SJCRH30 (cell line): ENCODE measurements around the gene MMS19. TPM values are rescaled to one million over a fixed set of nuclear protein-coding genes. Genes with fewer than 3 reads are reported as not detected.
"Not testable (repeated sequence)": the region's sequence is repeated elsewhere in the genome, so short reads cannot be mapped to it uniquely, and the experiment has no call there.

Experiments
- DNase-seq, 2 experiments: peaks; one replicate each; pipeline ENCODE4 v3.0.0-alpha.2; 2015 to 2020
- H3K27ac ChIP-seq: fragments of 250-450 bp; sonication (Bioruptor Pico); 2 replicates; pipeline ENCODE4 v1.5.1; 2020; ENCODE audit warnings: mild to moderate bottlenecking, moderate library complexity
- H3K27me3 ChIP-seq: fragments of 250-450 bp; sonication (Bioruptor Pico); 2 replicates; pipeline ENCODE4 v1.5.1; 2020; ENCODE audit warnings: mild to moderate bottlenecking, moderate library complexity
- H3K36me3 ChIP-seq: fragments of 250-450 bp; sonication (Bioruptor Pico); 2 replicates; pipeline ENCODE4 v1.5.1; 2020; ENCODE audit warnings: mild to moderate bottlenecking, moderate library complexity
- H3K4me1 ChIP-seq: fragments of 250-450 bp; sonication (Bioruptor Pico); 2 replicates; pipeline ENCODE4 v1.5.1; 2020; ENCODE audit warnings: mild to moderate bottlenecking, moderate library complexity
- H3K4me3 ChIP-seq: fragments of 250-450 bp; sonication (Bioruptor Pico); 2 replicates; pipeline ENCODE4 v1.5.1; 2020; ENCODE audit warnings: mild to moderate bottlenecking, moderate library complexity
- H3K9me3 ChIP-seq: fragments of 250-450 bp; sonication (Bioruptor Pico); replicated peaks from 2 replicates; pipeline ENCODE4 v1.5.1; 2020; ENCODE audit warnings: mild to moderate bottlenecking, moderate library complexity
- total RNA-seq: library from RNA; depleted of rRNA; stranded (reverse); fragments of >200 nt; shearing (Covaris generic); gene quantifications from 2 replicates; pipeline ENCODE4 v1.2.3, GENCODE V29; 2014

Gene MMS19
- total RNA-seq, 1 experiment from 2014 or later: 83.7 TPM

GRCh38 chr10:97534746-97535367 lies 36.6 kb upstream of the MMS19 start:
- no peak overlapping the region for H3K27ac ChIP-seq
- no peak overlapping the region for H3K4me3 ChIP-seq
- peaks cover 7% of the 10 kb centered on the region for H3K4me1 ChIP-seq
- H3K27me3 ChIP-seq: no peaks in the 10 kb centered on the region
- DNase-seq: peak; percentile 30 to 50
- no peaks in the 10 kb centered on the region for H3K9me3 ChIP-seq
- no peaks in the 10 kb centered on the region for H3K36me3 ChIP-seq

- Histone ChIP-seq H3K27me3 (no peaks in the 10 kb centered on the region), H3K9me3 (no peaks in the 10 kb centered on the region), H3K4me1 (peaks cover 7% of the 10 kb centered on the region), H3K4me3 (no peak overlapping the region), H3K36me3 (no peaks in the 10 kb centered on the region), H3K27ac (peak overlapping the region; percentile 12)
- DNase-seq: no peak
Measured at GRCh38 chr10:97533888-97534287, 35.7 kb upstream of the MMS19 start.

- no peaks in the 10 kb centered on the region for H3K27me3 ChIP-seq
- no peaks in the 10 kb centered on the region for H3K9me3 ChIP-seq
- peak overlapping the region; percentile 12 for H3K27ac ChIP-seq
- peak; percentile 91 to 93 for DNase-seq
- H3K4me3 ChIP-seq: no peak overlapping the region
- no peaks in the 10 kb centered on the region for H3K36me3 ChIP-seq
- H3K4me1 ChIP-seq: peaks cover 7% of the 10 kb centered on the region
Measured at GRCh38 chr10:97532935-97533671, 34.9 kb upstream of the MMS19 start.

DNA sequence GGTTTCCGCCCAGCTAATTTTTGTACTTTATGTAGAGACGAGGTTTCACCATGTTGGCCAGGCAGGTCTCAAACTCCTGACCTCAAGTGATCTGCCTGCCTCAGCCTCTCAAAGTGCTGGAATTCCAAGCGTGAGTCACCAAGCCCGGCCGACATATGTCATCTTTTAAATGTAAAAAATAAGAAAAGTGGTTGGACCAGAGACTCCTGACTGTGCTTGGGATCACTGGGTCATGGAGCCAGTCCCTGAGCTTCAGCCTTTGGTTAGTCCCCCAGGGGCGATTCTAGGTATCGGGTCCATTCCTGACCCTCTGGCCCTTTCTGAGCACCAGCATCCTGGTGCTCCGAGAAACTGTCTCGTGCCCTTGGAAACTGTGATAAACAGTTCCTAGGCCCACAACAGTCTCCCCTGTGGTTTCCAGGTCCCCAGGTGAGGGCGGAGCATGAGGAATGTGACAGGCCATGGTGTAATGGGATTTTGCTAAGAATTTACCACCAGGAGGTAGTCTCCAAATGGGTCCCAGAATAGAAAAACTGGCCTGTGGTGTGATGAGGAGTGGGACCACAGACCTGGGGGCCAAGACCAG lies 33.3 kb upstream of the MMS19 start:
- Histone ChIP-seq H3K9me3 (no peaks in the 10 kb centered on the region), H3K27ac (no peak overlapping the region), H3K4me1 (peaks cover 7% of the 10 kb centered on the region), H3K27me3 (no peaks in the 10 kb centered on the region), H3K4me3 (no peak overlapping the region), H3K36me3 (no peaks in the 10 kb centered on the region)
- no peak for DNase-seq

DNA sequence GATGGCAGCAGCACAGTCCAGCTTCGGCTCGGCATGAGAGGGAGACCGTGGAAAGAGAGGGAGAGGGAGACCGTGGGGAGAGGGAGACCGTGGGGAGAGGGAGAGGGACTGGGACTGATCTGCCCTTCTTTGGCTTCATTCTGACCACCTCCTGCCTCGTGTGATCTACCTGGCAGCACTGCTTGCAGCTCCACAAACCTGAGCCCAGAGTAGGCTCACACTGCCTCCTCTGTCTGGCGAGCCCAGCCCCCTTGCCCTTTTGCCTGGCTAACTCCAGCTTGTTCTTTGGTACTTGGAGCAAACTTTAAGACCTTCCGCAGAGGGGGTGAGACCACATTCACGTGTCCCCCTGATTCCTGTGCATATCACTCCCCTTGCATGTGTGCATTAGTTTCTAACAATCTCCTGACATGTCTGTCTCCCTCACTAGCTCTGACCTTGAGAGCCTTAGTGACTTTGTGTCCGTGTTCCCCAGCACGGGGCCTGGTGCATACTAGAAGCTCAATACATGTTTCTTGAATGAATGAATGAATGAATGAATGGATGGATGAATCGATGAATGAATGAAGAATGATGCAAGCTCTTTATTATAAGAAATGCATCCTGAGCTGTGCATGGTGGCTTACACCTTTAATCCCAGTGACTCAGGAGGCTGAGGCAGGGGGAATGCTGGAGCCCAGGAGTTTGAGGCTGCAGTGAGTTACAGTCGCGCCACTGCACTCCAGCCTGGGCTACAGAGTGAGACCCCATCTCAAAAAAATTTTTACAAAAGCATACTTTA lies 31.7 kb upstream of the MMS19 start:
- no peak for DNase-seq
- Histone ChIP-seq H3K36me3 (no peaks in the 10 kb centered on the region), H3K9me3 (no peaks in the 10 kb centered on the region)

GRCh38 chr10:97528876-97529275 lies 30.7 kb upstream of the MMS19 start:
- H3K4me3 ChIP-seq: not testable (repeated sequence)

More for the DNA sequence above, 31.7 kb upstream of the MMS19 start:
- Histone ChIP-seq H3K27ac (no peak overlapping the region), H3K4me1 (peaks cover 7% of the 10 kb centered on the region), H3K27me3 (no peaks in the 10 kb centered on the region), H3K4me3 (no peak overlapping the region)

DNA sequence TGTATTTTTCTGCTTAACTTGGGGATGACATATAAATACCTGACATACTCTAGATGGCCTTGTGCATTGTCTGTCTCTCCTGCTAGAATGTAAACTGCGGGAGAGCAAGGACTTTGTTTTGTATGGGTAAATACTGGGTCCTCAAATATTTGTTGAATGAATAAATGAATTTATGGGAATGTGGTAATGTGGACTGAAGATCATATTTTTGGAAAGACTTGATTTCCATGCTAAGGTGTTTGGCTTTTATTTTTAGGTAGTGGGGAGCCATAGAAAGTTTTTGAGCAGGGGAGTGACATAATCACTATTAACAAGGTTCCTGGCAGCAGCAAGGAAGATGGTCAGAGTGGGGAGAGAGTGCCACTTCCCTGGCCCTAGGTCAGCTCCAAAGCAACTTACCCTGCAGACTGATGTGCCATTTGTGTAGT lies 27.5 kb upstream of the MMS19 start:
- Histone ChIP-seq H3K36me3 (no peaks in the 10 kb centered on the region), H3K27ac (no peak overlapping the region), H3K4me3 (no peak overlapping the region), H3K9me3 (no peaks in the 10 kb centered on the region), H3K4me1 (no peaks in the 10 kb centered on the region), H3K27me3 (no peaks in the 10 kb centered on the region)
- DNase-seq: no peak

More at GRCh38 chr10:97528876-97529275, 30.7 kb upstream of the MMS19 start:
- H3K27me3 ChIP-seq, H3K4me1 ChIP-seq, DNase-seq, H3K36me3 ChIP-seq, H3K9me3 ChIP-seq, H3K27ac ChIP-seq: not testable (repeated sequence)

DNA sequence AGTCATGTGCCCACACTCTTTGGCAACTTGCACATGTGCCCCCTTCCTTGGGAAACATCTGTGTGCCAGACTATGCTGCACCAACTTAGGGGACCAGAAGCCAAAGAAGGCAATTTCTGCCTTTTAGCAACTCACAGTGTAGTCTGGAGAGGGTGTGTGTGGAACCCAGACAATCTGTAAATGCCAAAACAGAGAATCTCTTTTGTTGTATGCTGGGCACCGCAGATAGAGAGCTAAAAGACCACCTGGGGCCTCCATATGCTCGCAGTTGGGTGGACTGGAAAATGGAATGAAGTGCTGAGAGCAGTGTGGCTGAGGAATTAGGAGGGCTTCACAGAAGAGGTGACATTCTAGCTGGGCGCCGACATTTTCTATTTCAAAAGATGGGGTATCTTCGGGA lies 26.9 kb upstream of the MMS19 start:
- no peaks in the 10 kb centered on the region for H3K9me3 ChIP-seq
- H3K36me3 ChIP-seq: no peaks in the 10 kb centered on the region
- H3K4me3 ChIP-seq: no peak overlapping the region
- no peak overlapping the region for H3K27ac ChIP-seq
- peaks cover 1% of the 10 kb centered on the region; the same call in 1 of the 2 replicates for H3K4me1 ChIP-seq
- no peaks in the 10 kb centered on the region for H3K27me3 ChIP-seq
- no peak for DNase-seq

GRCh38 chr10:97522937-97523336 lies 24.7 kb upstream of the MMS19 start:
- no peaks in the 10 kb centered on the region for H3K36me3 ChIP-seq
- no peak overlapping the region for H3K27ac ChIP-seq
- H3K9me3 ChIP-seq: no peaks in the 10 kb centered on the region
- H3K4me3 ChIP-seq: no peak overlapping the region
- no peak for DNase-seq
- H3K4me1 ChIP-seq: peaks cover 20% of the 10 kb centered on the region
- no peaks in the 10 kb centered on the region for H3K27me3 ChIP-seq

DNA sequence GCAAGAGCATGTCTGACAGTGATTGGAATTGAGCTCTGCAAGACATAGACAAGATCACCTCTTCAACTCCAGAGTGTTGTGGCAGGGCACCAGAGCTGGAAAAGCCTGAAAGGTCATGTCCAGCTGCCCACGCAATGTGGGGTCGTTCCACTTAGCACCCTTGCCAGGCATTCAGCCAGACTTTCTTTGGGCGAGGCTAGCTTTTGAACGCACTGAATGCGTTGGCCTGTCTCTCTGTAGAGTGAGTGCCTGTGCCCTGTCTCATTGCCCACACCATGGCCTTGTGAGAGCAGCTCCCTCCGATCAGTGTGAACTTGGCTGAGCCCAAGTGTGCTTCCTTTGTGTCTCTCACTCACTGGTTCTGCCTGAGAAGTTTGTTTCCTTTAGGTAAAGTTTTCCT lies 23.8 kb upstream of the MMS19 start:
- no peak for DNase-seq
- Histone ChIP-seq H3K27ac (no peak overlapping the region), H3K36me3 (no peaks in the 10 kb centered on the region), H3K27me3 (no peaks in the 10 kb centered on the region), H3K9me3 (no peaks in the 10 kb centered on the region), H3K4me1 (peaks cover 29% of the 10 kb centered on the region), H3K4me3 (no peak overlapping the region)

GRCh38 chr10:97520978-97521761 lies 22.9 kb upstream of the MMS19 start:
- Histone ChIP-seq H3K27me3 (no peaks in the 10 kb centered on the region), H3K9me3 (no peaks in the 10 kb centered on the region), H3K4me1 (peaks cover 29% of the 10 kb centered on the region), H3K4me3 (no peak overlapping the region), H3K27ac (no peak overlapping the region), H3K36me3 (no peaks in the 10 kb centered on the region)
- no peak for DNase-seq

DNA sequence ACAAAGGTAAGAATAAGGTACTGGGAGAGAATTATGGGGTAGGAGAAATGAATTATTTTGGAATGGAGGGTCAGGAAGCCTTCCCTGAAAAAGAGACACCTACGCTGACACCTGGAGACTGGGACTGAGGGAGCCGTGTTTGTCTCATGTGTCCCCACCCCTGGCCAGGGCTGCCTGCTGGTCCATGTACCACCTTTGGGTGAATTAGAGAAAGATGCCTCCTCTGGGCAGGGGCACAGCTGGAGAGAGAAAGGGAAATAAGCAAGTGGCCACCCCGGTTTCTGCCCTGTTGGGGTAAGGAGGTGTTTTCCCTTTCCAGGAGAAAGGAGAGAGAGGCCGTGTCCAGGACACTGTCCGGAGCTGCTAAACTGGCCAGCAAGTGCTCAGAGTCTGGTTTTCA lies 22.3 kb upstream of the MMS19 start:
- no peak for DNase-seq
- H3K27me3 ChIP-seq: no peaks in the 10 kb centered on the region
- H3K36me3 ChIP-seq: no peaks in the 10 kb centered on the region
- peaks cover 29% of the 10 kb centered on the region for H3K4me1 ChIP-seq
- H3K27ac ChIP-seq: no peak overlapping the region
- H3K4me3 ChIP-seq: no peak overlapping the region
- no peaks in the 10 kb centered on the region for H3K9me3 ChIP-seq

DNA sequence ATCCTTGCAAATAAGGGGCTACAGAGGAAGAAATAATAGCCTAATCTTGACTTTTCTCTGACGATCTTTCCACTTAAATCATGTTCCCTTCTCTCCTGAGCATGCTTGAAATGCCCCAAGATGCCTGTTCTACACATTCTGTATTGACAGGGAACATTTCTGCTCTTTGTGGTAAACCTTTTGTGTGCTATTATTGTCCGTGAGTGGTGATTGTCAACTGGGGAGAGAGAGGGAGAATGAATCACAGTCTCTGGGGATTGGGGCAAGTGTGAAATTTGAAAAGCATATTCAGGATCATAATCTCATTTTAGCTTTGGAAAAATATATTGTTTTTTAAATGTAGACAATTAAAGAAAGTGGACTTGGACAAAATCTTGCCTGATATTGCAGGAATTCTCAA lies 21.1 kb upstream of the MMS19 start:
- Histone ChIP-seq H3K36me3 (no peaks in the 10 kb centered on the region), H3K4me3 (no peak overlapping the region), H3K4me1 (peaks cover 29% of the 10 kb centered on the region), H3K27ac (peak overlapping the region; percentile 86), H3K9me3 (no peaks in the 10 kb centered on the region), H3K27me3 (no peaks in the 10 kb centered on the region)
- DNase-seq: no peak

GRCh38 chr10:97518301-97519043 lies 20.2 kb upstream of the MMS19 start:
- Histone ChIP-seq H3K27me3 (no peaks in the 10 kb centered on the region), H3K36me3 (no peaks in the 10 kb centered on the region), H3K9me3 (no peaks in the 10 kb centered on the region), H3K4me3 (peak overlapping the region; percentile 32), H3K4me1 (peaks cover 29% of the 10 kb centered on the region), H3K27ac (peak overlapping the region; percentile 86)
- DNase-seq: peak; percentile 82 to 92
